Hepatocyte (in vitro differentiated cells): ENCODE results near the gene NSMCE1. TPM values are rescaled to one million over a fixed set of nuclear protein-coding genes. Genes with fewer than 3 reads are reported as not detected.

Experiments used
- DNase-seq: peaks from one replicate; pipeline ENCODE4 v3.0.0-alpha.2; 2016; ENCODE audit warnings: low spot score
- H2AFZ ChIP-seq: fragments of 200-600 bp; sonication (generic); 2 replicates; pipeline ENCODE4 v1.6.0; 2016; ENCODE audit warnings: antibody characterized with exemption, mild to moderate bottlenecking
- H3K27ac ChIP-seq: fragments of 200-600 bp; sonication (generic); 2 replicates; pipeline ENCODE4 v1.5.1; 2016; ENCODE audit warnings: mild to moderate bottlenecking
- H3K27me3 ChIP-seq: fragments of 200-600 bp; sonication (generic); 2 replicates; pipeline ENCODE4 v1.6.1; 2016
- H3K36me3 ChIP-seq: fragments of 200-600 bp; sonication (generic); replicated peaks from 2 replicates; pipeline ENCODE4 v1.5.1; 2016; ENCODE audit warnings: low read depth; ENCODE audit not compliant: insufficient read depth
- H3K4me1 ChIP-seq: fragments of 200-600 bp; sonication (generic); 2 replicates; pipeline ENCODE4 v1.5.1; 2016; ENCODE audit warnings: mild to moderate bottlenecking, moderate library complexity; ENCODE audit not compliant: insufficient read depth
- H3K4me2 ChIP-seq: fragments of 200-600 bp; sonication (generic); 2 replicates; pipeline ENCODE4 v1.6.0; 2016
- H3K4me3 ChIP-seq: fragments of 200-600 bp; sonication (generic); 2 replicates; pipeline ENCODE4 v1.5.1; 2016; ENCODE audit warnings: mild to moderate bottlenecking
- H3K79me2 ChIP-seq: fragments of 200-600 bp; sonication (generic); 2 replicates; pipeline ENCODE4 v1.6.0; 2017; ENCODE audit warnings: mild to moderate bottlenecking
- H3K9me2 ChIP-seq: fragments of 200-600 bp; sonication (generic); replicated peaks from 2 replicates; pipeline ENCODE4 v1.6.0; 2017; ENCODE audit warnings: mild to moderate bottlenecking; ENCODE audit not compliant: insufficient read depth
- H3K9me3 ChIP-seq: fragments of 200-600 bp; sonication (generic); 2 replicates; pipeline ENCODE4 v1.5.1; 2016; ENCODE audit warnings: low read depth, mild to moderate bottlenecking
- H4K20me1 ChIP-seq: fragments of 200-600 bp; sonication (generic); 2 replicates; pipeline ENCODE4 v1.6.0; 2016; ENCODE audit warnings: mild to moderate bottlenecking; ENCODE audit not compliant: insufficient read depth, poor library complexity, severe bottlenecking
- CTCF ChIP-seq: fragments of 200-600 bp; sonication (generic); IDR thresholded peaks from 2 replicates; pipeline ENCODE4 v1.5.1; 2016; ENCODE audit warnings: antibody characterized with exemption, mild to moderate bottlenecking; ENCODE audit not compliant: poor library complexity
- EZH2 ChIP-seq: fragments of 200-600 bp; sonication (generic); IDR thresholded peaks from 2 replicates; pipeline ENCODE4 v1.6.1; 2016; ENCODE audit warnings: antibody characterized with exemption, mild to moderate bottlenecking, borderline replicate concordance
- EZH2phosphoT487 ChIP-seq: fragments of 200-600 bp; sonication (generic); IDR thresholded peaks from one replicate; pipeline ENCODE4 v1.6.1; 2018; ENCODE audit warnings: antibody characterized with exemption, mild to moderate bottlenecking, low read depth, moderate library complexity; ENCODE audit not compliant: unreplicated experiment, severe bottlenecking
- WGBS: methylation state at CpG from one replicate; pipeline ENCODE4 v1.1.6; 2016; ENCODE audit warnings: low lambda C conversion rate; ENCODE audit errors: missing lambda C conversion rate; 5-methylcytosine and 5-hydroxymethylcytosine counted together
- polyA plus RNA-seq: library from polyadenylated mRNA; unstranded; fragments of >200 nt; fragmentation: Nextera tagmentation; extraction: Ambion mirVana; gene quantifications from 2 replicates; pipeline ENCODE4 v1.2.1, GENCODE V29; 2016
- total RNA-seq: library from RNA; depleted of rRNA; stranded (reverse); fragments of >200 nt; gene quantifications from 2 replicates; pipeline ENCODE4 v1.2.3, GENCODE V29; 2014

Gene NSMCE1
- total and polyA plus RNA-seq, 2 experiments from 2014 or later = 35.0 to 58.2 TPM

- H2AFZ ChIP-seq = no peak overlapping the region
- no peaks in the 10 kb centered on the region for H3K27me3 ChIP-seq
- no peaks in the 10 kb centered on the region for H3K9me2 ChIP-seq
- 96% methylated on average over 14 of the region's 14 CpGs for WGBS
- H3K79me2 ChIP-seq = no peaks in the 10 kb centered on the region
- peaks cover 4% of the 10 kb centered on the region for H3K4me1 ChIP-seq
- no peaks in the 10 kb centered on the region for H3K36me3 ChIP-seq
- TF ChIP-seq EZH2phosphoT487 (no peak), CTCF (no peak), EZH2 (no peak)
- no peak overlapping the region for H3K4me2 ChIP-seq
- no peak overlapping the region for H3K4me3 ChIP-seq
- no peak for DNase-seq
- H4K20me1 ChIP-seq = no peaks in the 10 kb centered on the region
- no peaks in the 10 kb centered on the region for H3K9me3 ChIP-seq
- H3K27ac ChIP-seq = no peak overlapping the region
Measured at GRCh38 chr16:27224271-27224737, 44.3 kb downstream of the NSMCE1 start.

- no peak overlapping the region for H3K27ac ChIP-seq
- H3K4me2 ChIP-seq = no peak overlapping the region
- H4K20me1 ChIP-seq = no peaks in the 10 kb centered on the region
- H3K9me2 ChIP-seq = no peaks in the 10 kb centered on the region
- no peaks in the 10 kb centered on the region for H3K79me2 ChIP-seq
- WGBS = 88% methylated on average over 6 of the region's 6 CpGs
- DNase-seq = no peak
- H3K4me3 ChIP-seq = no peak overlapping the region
- peaks cover 4% of the 10 kb centered on the region for H3K4me1 ChIP-seq
- no peak overlapping the region for H2AFZ ChIP-seq
- H3K27me3 ChIP-seq = no peaks in the 10 kb centered on the region
- H3K36me3 ChIP-seq = no peaks in the 10 kb centered on the region
- no peaks in the 10 kb centered on the region for H3K9me3 ChIP-seq
- TF ChIP-seq CTCF (no peak), EZH2phosphoT487 (no peak), EZH2 (no peak)
Measured at GRCh38 chr16:27223701-27224100, 44.9 kb downstream of the NSMCE1 start.

- no peaks in the 10 kb centered on the region for H3K36me3 ChIP-seq
- WGBS = 78% methylated on average over 8 of the region's 8 CpGs
- H2AFZ ChIP-seq = no peak overlapping the region
- no peaks in the 10 kb centered on the region for H4K20me1 ChIP-seq
- no peaks in the 10 kb centered on the region for H3K27me3 ChIP-seq
- H3K9me3 ChIP-seq = no peaks in the 10 kb centered on the region
- H3K4me2 ChIP-seq = no peak overlapping the region
- no peak overlapping the region for H3K4me3 ChIP-seq
- TF ChIP-seq CTCF = no peak
- no peak for TF ChIP-seq EZH2phosphoT487
- TF ChIP-seq EZH2 = no peak
- no peak overlapping the region for H3K27ac ChIP-seq
- no peaks in the 10 kb centered on the region for H3K9me2 ChIP-seq
- no peak for DNase-seq
- peaks cover 4% of the 10 kb centered on the region for H3K4me1 ChIP-seq
- no peaks in the 10 kb centered on the region for H3K79me2 ChIP-seq
Measured at GRCh38 chr16:27223226-27223610, 45.4 kb downstream of the NSMCE1 start.
